HG02759 (cell line): ENCODE data around the gene C6orf62.
A peak's percentile ranks its signal among the peaks of the same experiment; 100 is the strongest.
"Not testable (repeated sequence)": the region's sequence is repeated elsewhere in the genome, so short reads cannot be mapped to it uniquely, and the experiment has no call there.

Experiments used
- ATAC-seq: cut with Tn5 transposase; IDR thresholded peaks from one replicate; pipeline ENCODE4 v1.9.1; 2021; ENCODE audit warnings: mild to moderate bottlenecking, moderate library complexity; ENCODE audit not compliant: unreplicated experiment

Gene C6orf62

DNA sequence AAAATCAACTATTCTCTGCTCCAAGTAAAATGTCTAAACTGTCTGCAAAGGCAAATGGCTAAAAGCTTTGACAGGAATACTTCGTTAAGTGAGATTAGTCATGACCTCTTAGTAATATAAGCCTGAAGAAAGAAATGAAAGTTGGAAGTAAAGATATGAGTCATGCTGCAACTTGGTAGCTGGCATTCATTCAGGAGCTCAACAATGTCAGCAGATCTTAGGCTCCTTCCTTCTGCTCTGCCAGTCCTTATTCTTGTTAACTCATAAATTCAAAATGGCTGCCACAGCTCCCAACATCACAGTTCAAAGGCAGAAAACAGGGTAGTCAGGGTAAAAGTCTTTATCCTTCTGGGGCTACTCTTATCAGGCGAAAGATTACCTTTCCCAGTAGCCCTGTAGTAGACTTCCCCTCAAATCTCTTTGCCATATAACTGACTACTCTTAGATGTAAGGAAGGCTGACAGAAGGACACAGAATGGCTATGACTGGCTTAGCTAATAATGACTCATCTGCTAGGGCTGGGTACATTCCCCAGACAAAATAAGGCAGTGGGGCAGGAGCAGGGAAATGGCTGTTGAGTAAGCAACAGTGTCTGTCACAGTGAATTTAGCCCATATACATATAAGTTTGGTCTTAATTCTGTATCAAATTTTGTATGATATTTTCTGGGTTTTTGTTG lies 24.4 kb upstream of the C6orf62 start:
- ATAC-seq: peak; percentile 89

DNA sequence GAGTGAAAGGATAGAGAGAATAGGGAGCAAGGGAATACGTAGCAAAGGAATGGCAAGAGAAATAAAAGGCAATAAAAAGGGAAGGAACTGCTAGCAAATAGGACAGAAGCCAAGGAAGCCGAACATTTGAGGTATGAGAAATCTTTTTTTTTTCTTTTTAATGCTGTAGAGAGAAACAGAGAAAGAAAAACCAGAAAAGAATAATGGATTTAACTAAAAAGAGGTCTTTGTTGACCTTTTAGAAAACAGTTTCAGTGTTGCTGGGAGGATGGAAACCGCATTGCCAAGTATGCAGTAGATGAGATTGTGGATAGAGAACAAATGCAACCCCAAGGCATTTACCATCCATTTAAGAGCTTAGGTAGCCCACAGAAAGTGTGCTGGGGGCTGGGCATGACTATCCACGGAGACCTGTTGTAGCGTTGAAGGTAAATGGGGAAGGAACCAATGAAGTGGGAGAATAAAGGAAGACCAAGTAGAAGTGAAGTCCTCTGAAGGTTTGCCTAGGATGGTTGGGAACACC lies 23.3 kb upstream of the C6orf62 start:
- no peak for ATAC-seq

DNA sequence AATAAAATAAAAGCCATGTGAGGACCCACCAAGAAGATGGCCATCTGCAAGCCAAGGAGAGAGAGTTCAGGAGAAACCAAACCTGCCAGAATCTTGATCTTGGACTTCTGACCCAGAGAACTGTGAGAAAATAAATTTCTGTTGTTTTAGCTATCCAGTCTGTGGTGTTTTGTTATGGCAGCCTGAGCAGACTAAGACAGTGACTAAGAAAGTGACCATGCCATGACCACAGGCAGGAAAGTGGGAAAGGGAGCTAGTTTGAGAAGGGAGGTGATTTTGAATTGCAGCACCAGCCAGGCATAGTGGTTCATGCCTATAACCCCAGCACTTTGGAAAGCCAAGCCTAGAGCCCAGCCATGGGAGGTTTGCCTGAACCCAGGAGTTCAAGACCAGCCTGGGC lies 21.9 kb upstream of the C6orf62 start:
- ATAC-seq: no peak

DNA sequence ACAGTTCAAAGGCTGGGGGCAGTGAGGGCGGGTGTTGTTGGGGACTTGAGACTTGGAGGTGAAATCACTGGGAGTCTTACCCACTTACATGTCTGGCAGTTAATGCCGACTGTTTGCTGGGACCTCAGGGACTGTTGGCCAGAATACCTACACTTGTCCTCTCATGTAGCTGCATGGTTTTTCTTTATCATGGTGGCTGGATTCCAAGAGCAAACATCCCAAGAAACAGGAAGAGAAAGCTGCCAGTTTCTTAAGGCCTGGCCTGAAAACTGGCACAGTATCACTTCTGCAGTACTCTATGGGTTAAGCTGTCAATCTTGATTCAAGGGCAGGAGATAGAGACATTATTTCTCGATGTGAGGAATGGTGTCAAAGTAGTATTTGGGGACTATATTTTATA lies 19.8 kb upstream of the C6orf62 start:
- no peak for ATAC-seq

DNA sequence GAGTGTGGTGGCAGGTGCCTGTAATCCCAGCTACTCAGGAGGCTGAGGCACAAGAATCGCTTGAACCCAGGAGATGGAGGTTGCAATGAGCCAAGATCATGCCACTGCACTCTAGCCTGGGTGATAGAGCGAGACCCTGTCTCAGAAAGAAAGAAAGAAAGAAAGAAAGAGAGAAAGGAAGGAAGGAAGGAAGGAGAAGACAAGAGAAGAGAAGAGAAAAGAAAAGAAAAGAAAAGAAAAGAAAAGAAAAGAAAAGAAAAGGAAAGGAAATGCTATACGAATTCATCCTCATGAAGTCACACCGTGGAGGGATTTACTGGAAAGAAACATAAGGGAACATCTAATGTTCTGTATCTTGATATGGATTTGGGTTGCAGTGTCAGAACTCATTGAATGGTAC lies 15.8 kb upstream of the C6orf62 start:
- ATAC-seq: not testable (repeated sequence)

DNA sequence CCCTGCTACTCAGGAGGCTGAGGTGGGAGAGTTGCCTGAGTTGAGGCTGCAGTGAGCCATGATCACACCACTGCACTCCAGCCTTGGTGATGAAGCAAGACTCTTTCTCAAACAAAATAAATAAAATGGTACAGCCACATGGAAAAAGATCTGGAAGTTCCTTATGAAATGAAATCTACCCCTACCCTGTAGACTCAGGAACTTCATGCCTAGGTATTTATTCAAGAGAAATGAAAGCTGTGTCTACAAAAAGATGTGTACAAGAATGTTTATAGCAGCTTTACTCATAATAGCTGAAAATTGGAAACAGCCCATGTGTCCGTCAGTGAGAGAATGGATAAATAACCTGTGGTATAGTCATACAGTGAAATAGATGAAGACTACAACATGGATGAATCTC lies 15.2 kb upstream of the C6orf62 start:
- no peak for ATAC-seq

DNA sequence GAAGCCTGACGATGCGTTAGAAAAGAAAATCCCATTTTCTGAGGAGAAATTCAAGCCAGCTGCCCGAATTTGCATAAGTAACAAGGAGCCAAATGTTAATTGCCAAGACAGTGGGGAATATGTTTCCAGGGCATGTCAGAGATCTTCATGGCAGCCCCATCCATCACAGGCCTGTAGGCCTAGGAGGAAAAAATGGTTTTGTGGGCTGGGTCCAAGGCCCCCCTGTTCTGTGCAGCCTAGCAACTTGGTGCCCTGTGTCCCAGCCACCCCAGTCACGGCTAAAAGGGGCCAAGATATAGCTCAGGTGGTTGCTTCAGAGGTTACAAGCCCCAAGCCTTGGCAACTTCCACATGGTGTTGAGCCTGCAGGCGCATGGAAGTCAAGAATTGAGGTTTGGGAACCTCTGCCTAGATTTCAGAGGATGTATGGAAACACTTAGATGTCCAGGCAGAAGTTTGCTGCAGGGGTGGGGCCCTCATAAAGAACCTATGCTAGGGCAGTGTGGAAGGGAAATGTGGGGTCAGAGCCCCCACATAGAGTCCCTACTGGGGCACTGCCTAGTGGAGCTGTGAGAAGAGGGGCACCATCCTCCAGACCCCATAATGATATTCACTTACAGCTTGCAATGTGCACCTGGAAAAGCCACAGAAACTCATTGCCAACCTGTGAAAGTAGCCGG lies 12.6 kb upstream of the C6orf62 start:
- ATAC-seq: not testable (repeated sequence)

DNA sequence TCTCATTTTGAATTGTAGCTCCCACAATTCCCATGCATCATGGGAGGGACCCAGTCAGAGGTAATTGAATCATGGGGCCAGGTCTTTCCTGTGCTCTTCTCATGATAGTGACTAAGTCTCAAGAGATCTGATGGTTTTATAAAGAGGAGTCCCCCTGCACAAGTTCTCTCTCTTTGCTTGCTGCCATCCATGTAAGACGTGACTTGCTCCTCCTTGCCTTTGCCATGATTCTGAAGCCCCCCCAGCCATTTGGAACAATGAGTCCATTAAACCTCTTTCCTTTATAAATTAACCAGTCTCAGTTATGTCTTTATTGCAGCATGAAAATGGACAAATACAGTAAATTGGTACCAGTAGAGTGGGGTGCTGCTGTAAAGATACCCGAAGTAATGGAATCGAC lies 11.7 kb upstream of the C6orf62 start:
- not testable (repeated sequence) for ATAC-seq

DNA sequence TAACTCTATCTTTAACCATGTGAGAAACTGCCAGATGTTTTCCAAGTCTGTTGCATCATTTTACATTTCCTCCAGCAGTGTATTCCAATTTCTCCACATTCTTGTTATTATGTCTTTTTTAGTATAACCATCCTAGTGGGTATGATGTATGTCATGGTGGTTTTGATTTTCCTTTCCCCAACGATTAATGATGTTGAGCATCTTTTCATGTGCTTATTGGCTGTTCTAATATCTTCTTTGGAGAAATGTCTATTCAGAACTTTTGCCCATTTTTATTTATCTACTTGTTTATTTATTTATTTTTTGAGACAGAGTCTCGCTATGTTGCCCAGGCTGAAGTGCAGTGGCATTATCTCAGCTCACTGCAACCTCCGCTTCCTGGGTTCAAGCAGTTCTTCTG lies 4.3 kb upstream of the C6orf62 start:
- ATAC-seq: no peak

DNA sequence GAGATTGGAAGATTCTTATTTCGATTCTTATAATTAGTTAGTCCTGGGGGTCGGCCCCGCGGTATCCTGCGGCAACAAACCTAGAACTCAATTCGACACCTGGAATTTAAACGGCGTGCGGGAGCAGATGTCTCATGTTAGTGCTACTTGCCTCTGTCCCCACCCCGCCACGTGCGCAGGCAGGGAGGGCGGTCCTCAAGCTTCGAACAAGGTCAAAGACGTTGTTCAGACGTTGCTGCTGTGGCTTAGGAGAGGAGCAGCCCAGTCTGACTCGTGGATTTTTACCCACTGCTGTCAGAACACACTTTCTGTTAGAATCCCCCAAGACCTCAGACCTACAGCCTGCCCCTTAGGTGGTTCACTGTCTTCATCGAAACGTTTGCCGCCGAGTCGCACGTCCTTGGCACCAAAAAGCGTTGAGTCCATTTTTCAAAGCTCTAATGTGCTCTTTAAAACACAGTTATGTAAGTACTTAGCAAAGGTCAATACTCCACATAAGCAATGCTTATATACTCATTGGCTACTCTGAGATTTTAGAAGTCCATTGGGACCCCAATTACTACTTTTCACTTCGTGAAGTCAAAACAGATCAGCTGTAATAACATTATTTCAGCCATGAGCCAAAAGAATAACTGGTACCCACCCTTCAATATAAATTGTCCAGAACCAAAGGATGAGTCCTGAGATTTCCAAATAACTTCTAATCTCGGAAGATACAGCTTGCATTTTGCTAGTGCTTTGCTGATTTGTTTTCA lies 2.7 kb upstream of the C6orf62 start:
- peak; percentile 52 for ATAC-seq

DNA sequence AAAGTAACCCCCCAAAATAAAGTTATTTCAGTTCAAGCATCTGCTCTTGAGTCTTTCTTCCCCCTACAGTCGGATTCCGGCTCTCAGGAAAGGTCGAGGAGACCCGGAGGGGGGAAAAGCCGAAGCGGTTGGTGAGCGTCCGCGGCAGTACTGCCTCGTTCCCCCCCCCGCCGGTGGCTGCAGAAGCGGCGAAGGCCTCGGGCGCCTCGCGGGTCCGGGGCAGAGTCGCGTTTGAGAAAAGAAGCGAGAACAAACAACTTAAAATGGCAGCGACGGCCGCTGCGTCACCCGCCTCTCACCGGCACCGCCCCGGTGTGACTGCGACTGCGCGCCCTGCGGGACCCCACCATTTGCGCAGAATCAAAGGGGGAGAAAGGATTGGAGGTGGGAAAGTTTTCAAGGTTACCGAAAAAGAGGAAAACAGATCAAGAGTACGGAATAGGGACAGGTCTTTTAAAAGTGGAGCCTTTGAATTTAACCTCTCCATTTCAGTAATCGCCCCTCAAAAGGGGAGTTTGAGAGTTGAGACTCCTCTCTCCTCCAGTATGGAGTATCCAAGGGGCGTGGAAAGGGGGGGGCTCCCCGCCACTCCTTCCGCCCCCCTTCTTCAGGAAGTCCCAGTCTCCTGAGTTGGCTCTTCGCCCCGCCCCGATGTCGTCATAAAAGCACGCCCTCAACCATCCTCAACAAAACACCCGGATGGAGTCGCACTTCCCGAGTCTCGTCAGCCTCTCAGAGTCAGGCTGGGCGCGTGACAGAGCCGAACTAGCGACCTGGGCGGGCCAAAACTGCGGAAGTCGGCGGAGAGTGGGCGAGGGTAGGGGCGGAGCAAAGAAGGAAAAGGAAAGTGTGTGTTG lies 1.9 kb upstream of the C6orf62 start:
- ATAC-seq: peak; percentile 86

DNA sequence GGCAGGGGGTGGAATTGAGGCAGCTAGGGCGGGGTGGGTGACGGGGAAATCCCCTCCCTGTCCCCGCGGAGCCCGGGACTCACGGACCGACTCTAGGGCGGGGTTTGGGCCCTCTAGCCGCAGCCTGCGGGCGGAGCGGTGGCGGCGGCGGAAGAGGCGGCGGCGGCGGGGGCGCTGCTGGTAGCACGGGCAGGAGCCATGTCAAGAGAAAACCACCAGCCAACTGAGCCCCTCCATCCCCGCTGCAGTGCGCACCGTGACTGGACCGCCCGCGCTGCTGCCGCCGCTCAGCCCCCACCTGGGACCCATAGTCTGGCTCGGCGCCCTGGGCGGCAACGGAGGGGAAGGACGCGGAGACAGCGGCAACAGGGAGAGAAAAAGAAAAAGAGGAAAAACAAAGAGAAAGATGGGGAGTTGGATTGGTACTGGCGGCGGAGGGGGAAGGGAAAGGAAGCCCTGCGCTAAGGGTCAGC lies 1.2 kb upstream of the C6orf62 start:
- peak; percentile 24 for ATAC-seq

DNA sequence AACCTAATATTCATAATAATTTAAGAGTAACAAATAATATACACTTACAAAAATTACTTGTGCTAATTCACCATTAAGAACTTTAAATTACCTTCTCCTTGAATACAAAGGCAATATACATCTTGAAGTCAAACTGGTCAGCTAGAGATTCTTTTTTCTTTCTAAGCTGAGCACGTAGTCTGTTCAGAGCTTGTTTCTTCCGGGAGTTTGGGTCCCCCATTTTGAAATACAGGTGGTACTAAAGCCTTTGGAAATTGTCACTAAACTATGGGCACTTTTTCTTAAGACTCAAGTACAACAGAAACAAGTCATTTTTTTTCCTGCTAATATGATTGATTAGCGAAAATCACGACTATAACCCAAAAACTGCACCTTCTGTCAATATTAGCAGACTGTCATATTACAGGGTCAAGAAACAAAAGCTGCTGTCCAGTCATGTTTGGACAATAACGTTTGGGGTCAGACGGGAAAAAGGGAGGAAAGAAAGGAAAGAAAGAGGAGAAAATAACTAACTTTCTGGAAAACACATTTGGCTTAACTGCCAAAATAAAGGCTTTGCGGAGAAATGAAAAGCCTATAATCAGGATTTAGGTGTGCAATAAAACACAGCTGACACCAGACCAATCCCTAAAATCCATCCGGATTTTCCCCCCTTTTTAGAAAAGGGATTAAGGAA lies 367 bp downstream of the C6orf62 start:
- no peak for ATAC-seq

DNA sequence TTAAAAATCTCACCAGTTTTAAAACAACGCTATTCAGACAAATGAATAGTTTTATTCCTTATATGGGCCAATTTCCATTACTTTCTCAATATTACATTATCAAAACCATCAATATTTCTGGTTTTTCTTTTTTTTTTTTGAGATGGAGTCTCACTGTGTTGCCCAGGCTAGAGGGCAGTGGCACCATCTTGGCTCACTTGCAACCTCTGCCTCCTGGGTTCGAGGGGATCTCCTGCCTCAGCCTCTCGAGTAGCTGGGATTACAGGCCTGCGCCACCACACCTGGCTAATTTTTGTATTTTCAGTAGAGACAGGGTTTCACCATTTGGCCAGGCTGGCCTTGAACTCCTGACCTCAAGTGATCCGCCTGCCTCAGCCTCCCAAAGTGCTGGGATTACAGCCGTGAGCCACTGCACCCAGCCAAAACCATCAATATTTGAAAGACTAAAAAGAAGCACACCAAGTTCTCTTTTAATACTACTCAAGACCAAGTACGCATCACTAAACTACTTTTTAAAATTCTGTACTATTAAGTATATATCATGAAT lies 2.3 kb downstream of the C6orf62 start:
- not testable (repeated sequence) for ATAC-seq

DNA sequence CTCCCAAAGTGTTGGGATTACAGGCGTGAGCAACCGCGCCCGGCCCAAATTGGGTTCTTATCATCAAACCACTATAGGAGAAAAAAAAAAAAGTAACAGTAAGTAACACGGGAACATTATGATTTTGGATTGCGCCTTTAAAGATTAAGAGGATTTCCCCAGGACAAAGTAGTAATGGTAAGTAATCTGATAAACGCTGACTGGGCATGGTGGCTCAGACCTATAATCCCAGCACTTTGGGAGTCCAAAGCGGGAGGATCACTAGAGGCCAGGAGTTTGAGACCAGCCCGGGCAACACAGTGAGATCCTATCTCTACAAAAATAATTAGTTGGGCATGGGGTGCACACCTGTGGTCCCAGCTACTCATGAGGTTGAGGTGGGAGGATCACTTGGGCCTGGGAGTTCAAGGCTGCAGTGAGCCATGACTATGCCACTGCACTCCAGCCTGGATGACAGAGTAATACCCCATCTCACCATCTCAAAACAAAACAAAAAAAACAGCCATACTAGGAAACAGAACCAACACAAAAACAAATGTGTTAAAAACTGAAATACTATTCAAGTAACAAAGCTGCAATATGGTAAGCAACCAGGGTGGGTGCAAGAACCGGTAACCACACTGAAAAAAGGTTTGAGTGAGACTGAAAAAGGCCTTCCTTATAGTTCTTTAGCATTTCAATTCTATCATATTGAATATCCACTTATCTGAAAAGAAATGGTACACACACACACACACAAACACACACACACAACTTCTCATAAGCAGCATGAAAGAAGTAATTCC lies 8.2 kb downstream of the C6orf62 start:
- ATAC-seq: no peak

DNA sequence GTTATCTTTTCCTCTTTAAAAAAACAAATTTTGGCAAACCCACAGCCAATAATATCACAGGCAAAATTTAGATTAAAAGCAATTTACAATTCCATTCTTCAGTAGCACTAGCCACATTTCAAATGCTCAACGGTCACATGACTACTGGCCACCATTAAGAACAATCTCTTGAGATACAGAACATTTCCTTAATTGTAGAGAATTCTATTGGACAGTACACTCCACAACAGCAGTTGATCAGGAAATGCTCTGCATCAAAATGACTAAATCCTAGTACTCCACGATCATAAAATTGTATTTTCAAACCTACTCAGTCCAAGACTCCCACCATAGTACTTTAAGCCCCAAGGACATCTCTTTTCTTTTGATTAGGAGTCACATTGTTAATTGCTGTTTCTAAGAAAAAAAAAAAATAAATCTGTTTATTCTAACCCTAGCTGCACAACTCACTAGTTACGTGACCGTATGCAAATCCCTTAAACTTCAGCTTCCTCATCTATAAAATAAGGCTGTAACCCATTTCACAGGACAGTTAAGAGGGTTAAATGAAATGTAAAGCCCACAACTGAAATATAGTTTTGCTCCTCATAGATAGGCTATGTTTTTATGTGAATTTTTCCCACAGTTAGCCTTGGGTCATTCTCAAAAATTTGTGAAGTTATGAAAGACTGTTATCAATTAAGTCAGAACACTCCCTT lies 9.8 kb downstream of the C6orf62 start:
- no peak for ATAC-seq

DNA sequence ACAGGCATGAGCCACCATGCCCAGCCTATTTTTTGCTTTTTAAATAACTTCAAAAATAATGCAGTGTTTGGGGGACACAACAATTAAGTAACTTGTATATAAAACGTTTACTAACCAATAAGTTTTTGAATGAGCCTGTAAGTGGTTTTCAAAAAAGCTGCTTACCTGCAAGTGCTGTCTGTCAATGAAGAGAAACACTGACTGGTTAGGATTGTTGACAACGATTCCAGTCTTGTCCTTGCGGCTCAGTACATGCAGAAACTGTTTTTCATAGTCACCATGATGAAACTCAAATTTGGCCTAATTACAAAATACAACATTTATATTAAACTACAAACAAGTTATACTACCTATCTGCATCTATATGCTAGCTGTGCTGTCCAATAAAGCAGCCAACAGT lies 10.3 kb downstream of the C6orf62 start:
- ATAC-seq: no peak

DNA sequence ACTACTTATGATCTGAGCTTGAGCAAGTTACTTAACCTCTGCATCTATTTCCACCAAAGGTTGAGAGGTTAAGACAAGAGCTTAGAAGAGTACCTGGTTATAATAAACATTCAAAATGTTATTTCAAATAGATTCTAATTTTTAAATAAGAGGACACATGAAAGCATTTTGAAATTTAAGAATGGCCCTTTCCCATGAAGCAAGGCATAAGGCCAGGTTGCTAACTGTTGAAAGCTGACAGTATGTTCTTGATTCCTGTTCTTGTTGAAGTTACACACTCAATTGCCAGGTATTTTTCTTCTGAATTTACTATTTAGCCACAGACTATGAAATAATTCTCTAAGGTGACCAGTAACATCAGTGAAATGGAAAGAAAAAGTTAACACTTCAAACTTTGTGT lies 14.5 kb downstream of the C6orf62 start:
- ATAC-seq: no peak
